ENCODE results near the gene SPAG5.

The SPAG5 gene

GRCh38 chr17:28563475-28563874 is 35.4 kb downstream of the SPAG5 start:
- peaks cover 3% of the 10 kb centered on the region; the same call in 1 of the 2 replicates for H3F3A ChIP-seq (ENCODE audit: insufficient read depth)
- H3K36me3 ChIP-seq (ENCODE audit: low read length) = no peaks in the 10 kb centered on the region; the same call in 1 of the 2 replicates

GRCh38 chr17:28555022-28555421 is 43.8 kb downstream of the SPAG5 start:
- no peak for TF ChIP-seq CTCF (IDR thresholded peaks at IDR 0.05; ENCODE audit: insufficient read depth, low read length, poor library complexity, severe bottlenecking)
- no peak for TF ChIP-seq EZH2phosphoT487 (conservative IDR thresholded peaks at IDR 0.05; ENCODE audit: low read length)
- Histone ChIP-seq H3K36me3 (ENCODE audit: low read length) (no peaks in the 10 kb centered on the region), H3F3A (ENCODE audit: insufficient read depth) (no peaks in the 10 kb centered on the region)

More at GRCh38 chr17:28563475-28563874, 35.4 kb downstream of the SPAG5 start:
- Histone ChIP-seq H3K9me2 (replicated peaks; ENCODE audit: insufficient read depth, low read length) (no peaks in the 10 kb centered on the region), H3K27me3 (ENCODE audit: low read length) (no peaks in the 10 kb centered on the region), H3K4me3 (ENCODE audit: insufficient read depth, low read length, poor library complexity, severe bottlenecking) (no peak overlapping the region), H4K20me1 (ENCODE audit: low read depth, low read length) (0 out of 2 replicates have a peak, but pooled peaks cover 5% of the 10 kb centered on the region), H3K4me2 (ENCODE audit: low read depth, low read length, poor library complexity, severe bottlenecking) (no peak overlapping the region), H3K27ac (ENCODE audit: low read depth, low read length) (no peak overlapping the region), H2AFZ (ENCODE audit: low read depth, low read length, severe bottlenecking) (no peak overlapping the region), H3K9ac (ENCODE audit: low read length) (no peak overlapping the region), H3K9me3 (ENCODE audit: insufficient read depth, low read length) (no peaks in the 10 kb centered on the region), H3K79me2 (ENCODE audit: insufficient read depth, low read length) (peaks cover 18% of the 10 kb centered on the region; the same call in 1 of the 2 replicates)
- TF ChIP-seq CTCF (IDR thresholded peaks at IDR 0.05; ENCODE audit: insufficient read depth, low read length, poor library complexity, severe bottlenecking) (no peak), EZH2phosphoT487 (conservative IDR thresholded peaks at IDR 0.05; ENCODE audit: low read length) (no peak)

GRCh38 chr17:28554565-28554964 is 44.3 kb downstream of the SPAG5 start:
- Histone ChIP-seq H3K27ac (ENCODE audit: low read depth, low read length) (no peak overlapping the region), H3K79me2 (ENCODE audit: insufficient read depth, low read length) (no peaks in the 10 kb centered on the region), H3K36me3 (ENCODE audit: low read length) (no peaks in the 10 kb centered on the region), H3K9me3 (ENCODE audit: insufficient read depth, low read length) (no peaks in the 10 kb centered on the region), H4K20me1 (ENCODE audit: low read depth, low read length) (no peaks in the 10 kb centered on the region), H3K4me2 (ENCODE audit: low read depth, low read length, poor library complexity, severe bottlenecking) (no peak overlapping the region), H3F3A (ENCODE audit: insufficient read depth) (no peaks in the 10 kb centered on the region), H3K9ac (ENCODE audit: low read length) (no peak overlapping the region), H3K4me3 (ENCODE audit: insufficient read depth, low read length, poor library complexity, severe bottlenecking) (no peak overlapping the region), H3K9me2 (replicated peaks; ENCODE audit: insufficient read depth, low read length) (no peaks in the 10 kb centered on the region), H3K27me3 (ENCODE audit: low read length) (no peaks in the 10 kb centered on the region), H2AFZ (ENCODE audit: low read depth, low read length, severe bottlenecking) (no peak overlapping the region)
- TF ChIP-seq EZH2phosphoT487 (conservative IDR thresholded peaks at IDR 0.05; ENCODE audit: low read length) (no peak), CTCF (IDR thresholded peaks at IDR 0.05; ENCODE audit: insufficient read depth, low read length, poor library complexity, severe bottlenecking) (no peak)

More at GRCh38 chr17:28555022-28555421, 43.8 kb downstream of the SPAG5 start:
- H3K27ac ChIP-seq (ENCODE audit: low read depth, low read length) = no peak overlapping the region
- no peak overlapping the region for H3K4me2 ChIP-seq (ENCODE audit: low read depth, low read length, poor library complexity, severe bottlenecking)
- H3K79me2 ChIP-seq (ENCODE audit: insufficient read depth, low read length) = no peaks in the 10 kb centered on the region
- no peak overlapping the region for H2AFZ ChIP-seq (ENCODE audit: low read depth, low read length, severe bottlenecking)
- H3K9me2 ChIP-seq (replicated peaks; ENCODE audit: insufficient read depth, low read length) = no peaks in the 10 kb centered on the region
- H3K9ac ChIP-seq (ENCODE audit: low read length) = no peak overlapping the region
- H3K27me3 ChIP-seq (ENCODE audit: low read length) = no peaks in the 10 kb centered on the region
- H3K4me3 ChIP-seq (ENCODE audit: insufficient read depth, low read length, poor library complexity, severe bottlenecking) = no peak overlapping the region
- H4K20me1 ChIP-seq (ENCODE audit: low read depth, low read length) = no peaks in the 10 kb centered on the region
- no peaks in the 10 kb centered on the region for H3K9me3 ChIP-seq (ENCODE audit: insufficient read depth, low read length)
